Activated naive CD8-positive, alpha-beta T cell treated with anti-CD3 and anti-CD28 coated beads, Interleukin-2, amount 10 ng/mL, durations not matched to agents 7 days and 5 days (primary cell): ENCODE data around the gene COL23A1. TPM values are rescaled to one million over a fixed set of nuclear protein-coding genes. Genes with fewer than 3 reads are reported as not detected.
"Not testable (repeated sequence)": the region's sequence is repeated elsewhere in the genome, so short reads cannot be mapped to it uniquely, and the experiment has no call there.

Source experiments
- ATAC-seq: fragments of 150-1000 bp; cut with Tn5 transposase; one replicate; pipeline ENCODE4 v1.10.0; 2021; ENCODE audit warnings: low read depth, moderate library complexity
- POLR2A ChIA-PET: fragments of 350-600 bp; sonication (Branson Sonifier 250); formaldehyde crosslinking; loops from one replicate; lab custom pipeline; 2021; ENCODE audit warnings: antibody characterized with exemption; lab: Charles Lee
- DNase-seq: peaks from one replicate; pipeline ENCODE4 v3.0.0; 2021
- H3K27ac Mint-ChIP-seq: one replicate; pipeline ENCODE4 v1.8.0; 2022; ENCODE audit warnings: mild to moderate bottlenecking, mixed read lengths
- H3K27me3 Mint-ChIP-seq: one replicate; pipeline ENCODE4 v1.8.0; 2022; ENCODE audit warnings: mild to moderate bottlenecking, moderate library complexity, mixed read lengths
- H3K36me3 Mint-ChIP-seq: one replicate; pipeline ENCODE4 v1.8.0; 2021; ENCODE audit warnings: mild to moderate bottlenecking, mixed read lengths
- H3K4me1 Mint-ChIP-seq: one replicate; pipeline ENCODE4 v1.8.0; 2021; ENCODE audit warnings: mixed read lengths
- H3K4me3 Mint-ChIP-seq: one replicate; pipeline ENCODE4 v1.8.0; 2022; ENCODE audit warnings: mild to moderate bottlenecking, moderate library complexity, mixed read lengths
- H3K9me3 Mint-ChIP-seq: one replicate; pipeline ENCODE4 v1.8.0; 2021; ENCODE audit warnings: mixed read lengths
- total RNA-seq, 2 experiments: library from RNA; stranded (reverse); gene quantifications; one replicate each; pipeline ENCODE4 v1.2.3, GENCODE V29; 2021

Gene COL23A1
- total RNA-seq, 2 experiments from 2014 or later, result 0.60 to 0.83 TPM

GRCh38 chr5:178324481-178325310, 265.5 kb downstream of the COL23A1 start:
- ATAC-seq (no peak), DNase-seq (no peak)
- no peaks in the 10 kb centered on the region for H3K4me1 Mint-ChIP-seq
- H3K27ac Mint-ChIP-seq, result no peak overlapping the region
- H3K36me3 Mint-ChIP-seq, result no peaks in the 10 kb centered on the region
- no peaks in the 10 kb centered on the region for H3K9me3 Mint-ChIP-seq
- H3K4me3 Mint-ChIP-seq, result no peak overlapping the region
- no peaks in the 10 kb centered on the region for H3K27me3 Mint-ChIP-seq
- POLR2A ChIA-PET, result no interaction called here

DNA sequence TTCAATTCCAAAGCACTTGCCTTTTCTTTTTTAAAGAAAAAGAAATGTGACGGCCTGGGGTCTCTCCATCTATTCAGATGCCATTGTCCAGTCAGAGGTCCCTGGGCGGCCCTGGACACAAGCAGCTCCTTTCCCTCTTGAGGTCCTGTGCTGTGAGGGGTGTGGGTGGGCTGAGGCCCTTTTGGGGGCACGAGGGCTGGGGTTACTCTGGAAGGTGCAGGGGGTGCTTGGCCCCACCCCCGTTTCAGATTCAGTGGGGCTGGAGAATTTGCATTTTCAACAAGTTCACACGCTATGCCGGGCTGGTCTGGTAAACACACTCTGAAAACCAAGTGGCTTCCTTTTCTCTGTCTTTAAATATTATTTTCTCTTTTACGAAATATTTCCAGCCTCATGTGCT, 266.2 kb downstream of the COL23A1 start:
- POLR2A ChIA-PET, result no interaction called here
- Mint-ChIP-seq H3K4me1 (no peaks in the 10 kb centered on the region), H3K36me3 (no peaks in the 10 kb centered on the region), H3K4me3 (no peak overlapping the region), H3K27ac (no peak overlapping the region), H3K9me3 (no peaks in the 10 kb centered on the region), H3K27me3 (no peaks in the 10 kb centered on the region)
- DNase-seq (no peak), ATAC-seq (no peak)

DNA sequence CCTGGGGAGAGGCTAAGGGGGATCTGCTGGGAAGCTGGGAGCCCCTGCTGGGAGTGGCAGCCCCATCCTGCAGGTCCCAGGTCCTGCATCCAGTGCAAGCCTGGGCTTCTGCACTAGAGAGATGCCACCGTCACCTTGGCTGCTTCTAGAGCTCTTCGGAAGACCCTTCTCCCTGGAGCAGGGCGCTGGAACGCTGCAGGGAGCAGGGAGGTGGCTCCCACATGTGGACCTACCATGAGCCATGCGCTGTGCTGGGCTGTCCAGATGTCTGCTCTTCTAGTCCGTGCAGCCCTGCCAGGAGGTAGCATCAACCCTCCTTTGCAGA, 266.7 kb downstream of the COL23A1 start:
- POLR2A ChIA-PET, result no interaction called here
- no peak overlapping the region for H3K4me3 Mint-ChIP-seq
- H3K27ac Mint-ChIP-seq, result no peak overlapping the region
- DNase-seq (no peak), ATAC-seq (no peak)
- no peaks in the 10 kb centered on the region for H3K4me1 Mint-ChIP-seq
- no peaks in the 10 kb centered on the region for H3K27me3 Mint-ChIP-seq
- no peaks in the 10 kb centered on the region for H3K9me3 Mint-ChIP-seq
- H3K36me3 Mint-ChIP-seq, result no peaks in the 10 kb centered on the region

DNA sequence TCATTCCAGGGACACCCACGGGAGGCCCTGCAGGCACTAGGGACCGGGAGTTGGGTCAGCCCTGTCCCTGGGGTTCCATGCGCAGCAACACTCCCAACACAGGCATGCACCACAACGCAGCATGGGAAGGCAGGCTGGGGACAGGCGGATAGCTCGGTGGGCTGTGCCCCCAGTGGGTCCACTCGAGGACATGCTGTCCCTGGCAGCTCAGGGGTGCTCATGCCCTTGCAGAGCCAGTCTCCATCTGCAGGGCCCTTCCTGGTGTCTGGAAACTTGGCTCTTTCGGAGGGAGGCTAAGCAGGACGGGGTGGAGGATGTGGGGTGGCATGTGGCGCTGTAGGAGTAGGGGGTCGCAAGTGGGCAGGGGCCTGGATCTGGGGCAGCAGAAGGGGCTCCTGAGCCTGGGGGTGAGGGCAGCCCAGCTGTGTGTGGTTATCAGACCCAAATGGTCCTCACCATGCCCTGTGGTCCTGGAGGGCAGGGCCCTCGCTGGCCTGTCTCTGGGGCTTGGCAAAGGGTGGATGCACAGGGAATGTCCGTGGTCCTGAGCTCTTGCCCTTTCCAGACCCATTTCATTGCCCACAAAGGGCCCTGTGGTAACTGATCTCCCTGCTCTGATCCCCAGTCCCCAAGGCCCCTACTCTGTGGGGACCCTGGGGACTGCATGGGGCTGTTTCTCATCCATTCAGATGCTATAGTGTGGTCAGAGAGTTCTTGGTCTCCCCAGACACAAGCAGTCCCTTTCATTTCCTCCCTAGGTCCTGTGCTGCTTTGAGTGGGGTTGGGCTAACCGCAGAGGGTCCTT, 267.3 kb downstream of the COL23A1 start:
- Mint-ChIP-seq H3K9me3 (no peaks in the 10 kb centered on the region), H3K4me3 (no peak overlapping the region), H3K27ac (no peak overlapping the region), H3K27me3 (no peaks in the 10 kb centered on the region), H3K4me1 (no peaks in the 10 kb centered on the region), H3K36me3 (no peaks in the 10 kb centered on the region)
- no peak for DNase-seq
- no peak for ATAC-seq
- POLR2A ChIA-PET, result no interaction called here

- no peak for ATAC-seq
- H3K9me3 Mint-ChIP-seq, result peaks cover 9% of the 10 kb centered on the region
- H3K36me3 Mint-ChIP-seq, result no peaks in the 10 kb centered on the region
- no peak for DNase-seq
- H3K27me3 Mint-ChIP-seq, result peaks cover 4% of the 10 kb centered on the region
- H3K4me3 Mint-ChIP-seq, result no peak overlapping the region
- POLR2A ChIA-PET, result no interaction called here
- H3K4me1 Mint-ChIP-seq, result no peaks in the 10 kb centered on the region
- no peak overlapping the region for H3K27ac Mint-ChIP-seq
These were observed 269.8 kb downstream of the COL23A1 start for GRCh38 chr5:178320281-178320855.

DNA sequence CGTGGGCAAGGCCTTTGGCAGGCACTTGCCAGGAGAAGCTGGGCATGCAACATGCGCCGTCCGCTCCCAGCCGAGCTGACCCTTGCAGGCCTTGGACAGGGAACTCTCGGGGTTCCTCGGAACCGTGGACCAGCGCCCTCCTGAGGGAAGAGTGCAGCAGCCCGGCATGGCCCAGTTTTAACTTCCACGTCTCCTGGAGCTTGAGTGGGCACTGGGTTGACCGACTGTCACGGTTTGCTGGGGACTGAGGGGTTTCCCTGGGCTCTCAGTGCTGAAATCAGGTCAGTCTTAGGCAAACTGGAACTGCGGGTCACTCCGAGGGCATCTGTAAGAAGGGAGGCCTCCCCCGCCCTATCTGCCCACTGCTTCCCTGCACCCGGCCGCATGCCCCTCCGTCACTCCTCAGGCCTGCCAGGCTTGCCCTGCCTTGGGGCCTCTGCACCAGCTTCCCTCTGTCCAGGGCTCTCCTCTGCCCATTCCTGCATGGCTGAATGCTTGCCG, 270.6 kb downstream of the COL23A1 start:
- no peaks in the 10 kb centered on the region for H3K4me1 Mint-ChIP-seq
- peaks cover 4% of the 10 kb centered on the region for H3K27me3 Mint-ChIP-seq
- ATAC-seq (no peak), DNase-seq (no peak)
- no peak overlapping the region for H3K4me3 Mint-ChIP-seq
- no peak overlapping the region for H3K27ac Mint-ChIP-seq
- peaks cover 9% of the 10 kb centered on the region for H3K9me3 Mint-ChIP-seq
- POLR2A ChIA-PET, result no interaction called here
- no peaks in the 10 kb centered on the region for H3K36me3 Mint-ChIP-seq

DNA sequence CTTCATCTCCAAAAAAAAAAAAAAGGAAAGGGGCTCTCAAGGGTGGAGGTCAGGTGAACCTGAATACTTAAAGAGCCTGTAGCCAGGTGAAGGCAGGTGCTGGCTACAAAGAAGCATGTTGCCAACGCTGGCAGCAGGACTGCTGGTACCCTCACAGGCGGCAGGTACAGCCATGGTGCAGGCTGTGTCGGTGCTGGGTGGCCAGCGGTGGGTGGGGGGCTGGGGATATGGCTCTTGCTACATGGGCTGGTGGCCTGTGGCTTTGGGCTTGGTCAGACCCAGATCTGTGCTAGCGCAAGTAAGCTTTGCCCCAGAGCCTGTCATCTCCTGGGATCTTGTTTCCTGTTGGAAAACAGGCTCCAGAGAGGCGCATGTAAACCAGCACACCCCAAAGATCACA, 271.3 kb downstream of the COL23A1 start:
- DNase-seq (no peak), ATAC-seq (no peak)
- H3K36me3 Mint-ChIP-seq, result no peaks in the 10 kb centered on the region
- peaks cover 4% of the 10 kb centered on the region for H3K27me3 Mint-ChIP-seq
- no peak overlapping the region for H3K27ac Mint-ChIP-seq
- peaks cover 9% of the 10 kb centered on the region for H3K9me3 Mint-ChIP-seq
- H3K4me1 Mint-ChIP-seq, result no peaks in the 10 kb centered on the region
- no peak overlapping the region for H3K4me3 Mint-ChIP-seq
- POLR2A ChIA-PET, result no interaction called here

- ATAC-seq (no peak), DNase-seq (no peak)
- Mint-ChIP-seq H3K9me3 (peaks cover 9% of the 10 kb centered on the region), H3K27me3 (peaks cover 4% of the 10 kb centered on the region), H3K27ac (no peak overlapping the region), H3K4me1 (no peaks in the 10 kb centered on the region), H3K36me3 (no peaks in the 10 kb centered on the region), H3K4me3 (no peak overlapping the region)
- POLR2A ChIA-PET, result no interaction called here
These were observed 271.8 kb downstream of the COL23A1 start for GRCh38 chr5:178318382-178318781.

GRCh38 chr5:178317727-178318126, 272.5 kb downstream of the COL23A1 start:
- POLR2A ChIA-PET, H3K36me3 Mint-ChIP-seq, H3K27ac Mint-ChIP-seq: not testable (repeated sequence)

GRCh38 chr5:178314961-178315820, 275.0 kb downstream of the COL23A1 start:
- Mint-ChIP-seq H3K27me3 (peaks cover 4% of the 10 kb centered on the region), H3K27ac (no peak overlapping the region), H3K4me3 (no peak overlapping the region), H3K9me3 (peaks cover 9% of the 10 kb centered on the region), H3K4me1 (no peaks in the 10 kb centered on the region), H3K36me3 (no peaks in the 10 kb centered on the region)
- POLR2A ChIA-PET, result interaction anchor here (0.6 to 0.7 kb wide), 2 partner anchors 141 to 1794 kb away, joined by 3 to 4 read pairs; no protein-coding TSS in a partner anchor
- no peak for ATAC-seq
- no peak for DNase-seq

More at GRCh38 chr5:178317727-178318126, 272.5 kb downstream of the COL23A1 start:
- not testable (repeated sequence) for H3K9me3 Mint-ChIP-seq, H3K4me3 Mint-ChIP-seq, ATAC-seq, H3K4me1 Mint-ChIP-seq, DNase-seq, H3K27me3 Mint-ChIP-seq

- no peaks in the 10 kb centered on the region for H3K4me1 Mint-ChIP-seq
- H3K36me3 Mint-ChIP-seq, result no peaks in the 10 kb centered on the region
- DNase-seq (no peak), ATAC-seq (no peak)
- H3K27me3 Mint-ChIP-seq, result peaks cover 4% of the 10 kb centered on the region
- no peak overlapping the region for H3K4me3 Mint-ChIP-seq
- no peak overlapping the region for H3K27ac Mint-ChIP-seq
- peaks cover 9% of the 10 kb centered on the region for H3K9me3 Mint-ChIP-seq
- POLR2A ChIA-PET, result no interaction called here
These were observed 276.0 kb downstream of the COL23A1 start for GRCh38 chr5:178314061-178314660.

GRCh38 chr5:178313316-178313715, 276.9 kb downstream of the COL23A1 start:
- Mint-ChIP-seq H3K27me3 (peaks cover 4% of the 10 kb centered on the region), H3K4me3 (no peak overlapping the region), H3K4me1 (no peaks in the 10 kb centered on the region), H3K36me3 (no peaks in the 10 kb centered on the region), H3K9me3 (peaks cover 9% of the 10 kb centered on the region), H3K27ac (no peak overlapping the region)
- ATAC-seq (no peak), DNase-seq (no peak)
- POLR2A ChIA-PET, result no interaction called here
